NOMO-1 treated with dmso at 0.1 percent for 144 hours (cell line): ENCODE data around the gene ELMOD3.
"Not testable (repeated sequence)": the region's sequence is repeated elsewhere in the genome, so short reads cannot be mapped to it uniquely, and the experiment has no call there.

ENCODE experiments used
- DNase-seq: peaks from one replicate; lab custom pipeline; 2025; ENCODE audit not compliant: unreplicated experiment; lab: John Stamatoyannopoulos, UW

Gene ELMOD3

DNA sequence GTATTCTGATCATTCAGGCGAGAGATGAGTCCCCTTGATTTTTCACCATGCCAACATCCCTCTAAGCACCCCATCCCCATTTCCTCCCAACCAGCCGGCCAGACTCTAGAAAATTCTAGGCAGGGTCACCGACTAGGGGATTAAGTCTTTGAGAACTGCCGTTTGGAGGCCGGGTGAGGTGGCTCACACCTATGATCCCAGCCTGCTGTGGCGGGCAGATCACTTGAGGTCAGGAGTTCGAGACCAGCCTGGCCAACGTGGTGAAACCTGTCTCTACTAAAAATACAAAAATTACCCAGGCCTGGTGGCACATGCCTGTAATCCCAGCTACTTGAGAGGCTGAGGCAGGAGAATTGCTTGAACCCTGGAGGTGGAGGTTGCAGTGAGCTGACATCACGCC is 85.0 kb downstream of the ELMOD3 start:
- DNase-seq, result not testable (repeated sequence)

DNA sequence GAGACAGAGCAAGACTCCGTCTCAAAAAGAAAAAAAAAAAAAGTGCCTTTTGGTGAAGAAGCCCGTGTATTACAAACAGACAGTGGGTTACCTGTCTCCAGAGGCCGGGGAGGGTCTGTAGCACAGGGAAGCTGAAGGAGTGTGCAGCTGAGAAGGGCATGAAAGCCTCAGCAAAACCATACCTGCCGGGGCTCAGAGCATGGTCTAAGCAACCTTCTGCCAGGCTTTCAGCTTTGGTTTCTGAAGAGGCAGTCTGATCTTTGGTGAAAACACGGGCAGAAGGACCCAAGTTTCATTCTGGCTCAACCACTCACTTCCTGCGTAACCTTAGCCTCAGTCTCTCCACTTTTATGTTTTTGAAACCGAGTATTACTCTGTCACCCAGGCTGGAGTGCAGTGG is 85.4 kb downstream of the ELMOD3 start:
- no peak for DNase-seq

DNA sequence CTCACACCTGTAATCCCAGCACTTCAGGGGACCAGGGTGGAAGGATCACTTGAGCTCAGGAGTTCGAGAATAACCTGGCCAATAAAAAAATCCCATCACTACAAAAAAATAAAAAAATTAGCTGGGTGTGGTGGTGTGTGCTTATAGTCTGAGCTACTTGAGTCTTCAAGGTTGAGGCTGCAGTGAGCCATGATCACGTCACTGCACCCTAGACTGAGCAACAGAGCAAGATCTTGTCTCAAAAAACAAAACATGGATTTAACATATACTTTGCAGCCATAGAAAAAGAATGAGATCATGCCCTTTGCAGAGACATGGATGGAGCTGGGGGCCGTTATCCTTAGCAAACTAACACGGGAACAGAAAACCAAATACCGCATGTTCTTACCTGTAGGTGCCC is 86.2 kb downstream of the ELMOD3 start:
- no peak for DNase-seq
